H9 (cell line): ENCODE results near the gene APOB. TPM values are rescaled to one million over a fixed set of nuclear protein-coding genes. Genes with fewer than 3 reads are reported as not detected.

Experiments
- DNase-seq: peaks from one replicate; pipeline ENCODE4 v3.0.0-alpha.2; 2017
- H2AFZ ChIP-seq: one replicate; pipeline ENCODE4 v1.6.1; 2013; ENCODE audit warnings: mild to moderate bottlenecking, low read length, control low read depth, moderate library complexity
- H2AK5ac ChIP-seq: 2 replicates; pipeline ENCODE4 v1.6.1; 2013; ENCODE audit warnings: low read length, control low read depth, mixed read lengths; ENCODE audit not compliant: insufficient read length
- H2BK120ac ChIP-seq: one replicate; pipeline ENCODE4 v1.6.1; 2013; ENCODE audit warnings: low read depth, mild to moderate bottlenecking, low read length, control low read depth, inconsistent platforms; ENCODE audit not compliant: poor library complexity, severe bottlenecking
- H2BK12ac ChIP-seq: 2 replicates; pipeline ENCODE4 v1.6.1; 2013; ENCODE audit warnings: low read length, control low read depth, mixed read lengths, low read depth; ENCODE audit not compliant: insufficient read length
- H2BK15ac ChIP-seq: 2 replicates; pipeline ENCODE4 v1.6.1; 2013; ENCODE audit warnings: low read depth, low read length, control low read depth
- H2BK20ac ChIP-seq: one replicate; pipeline ENCODE4 v1.6.1; 2013; ENCODE audit warnings: low read depth, mild to moderate bottlenecking, low read length, control low read depth, inconsistent platforms; ENCODE audit not compliant: poor library complexity, severe bottlenecking
- H2BK5ac ChIP-seq: 2 replicates; pipeline ENCODE4 v1.6.1; 2013; ENCODE audit warnings: low read length, control low read depth, mixed read lengths; ENCODE audit not compliant: insufficient read length
- H3K14ac ChIP-seq: 2 replicates; pipeline ENCODE4 v1.6.1; 2013; ENCODE audit warnings: low read length, control low read depth; ENCODE audit not compliant: insufficient read depth
- H3K18ac ChIP-seq: 2 replicates; pipeline ENCODE4 v1.6.1; 2013; ENCODE audit warnings: low read depth, mild to moderate bottlenecking, mixed read lengths, low read length, control low read depth; ENCODE audit not compliant: insufficient read length
- H3K23ac ChIP-seq: 2 replicates; pipeline ENCODE4 v1.6.1; 2013; ENCODE audit warnings: low read length, control low read depth, mixed read lengths, low read depth; ENCODE audit not compliant: insufficient read length
- H3K23me2 ChIP-seq: 2 replicates; pipeline ENCODE4 v1.6.1; 2013; ENCODE audit warnings: low read depth, mild to moderate bottlenecking, mixed read lengths, low read length, control low read depth; ENCODE audit not compliant: insufficient read length, poor library complexity, severe bottlenecking
- H3K27ac ChIP-seq: 2 replicates; pipeline ENCODE4 v1.5.1; 2013; ENCODE audit warnings: low read length, control low read depth, mixed read lengths, low read depth; ENCODE audit not compliant: insufficient read length
- H3K27me3 ChIP-seq: 2 replicates; pipeline ENCODE4 v1.6.1; 2013; ENCODE audit warnings: low read length, control low read depth, inconsistent platforms; ENCODE audit not compliant: insufficient read depth
- H3K4ac ChIP-seq: 2 replicates; pipeline ENCODE4 v1.6.1; 2013; ENCODE audit warnings: low read depth, mild to moderate bottlenecking, control low read depth, inconsistent platforms, low read length, moderate library complexity
- H3K4me1 ChIP-seq: 2 replicates; pipeline ENCODE4 v1.6.1; 2013; ENCODE audit warnings: low read length, control low read depth, inconsistent platforms; ENCODE audit not compliant: insufficient read depth
- H3K4me2 ChIP-seq: 2 replicates; pipeline ENCODE4 v1.6.1; 2013; ENCODE audit warnings: low read length, control low read depth, mixed read lengths; ENCODE audit not compliant: insufficient read length, insufficient read depth
- H3K56ac ChIP-seq: 2 replicates; pipeline ENCODE4 v1.6.1; 2013; ENCODE audit warnings: low read depth, mild to moderate bottlenecking, mixed read lengths, low read length, control low read depth; ENCODE audit not compliant: insufficient read length
- H3K79me1 ChIP-seq: 2 replicates; pipeline ENCODE4 v1.6.1; 2013; ENCODE audit warnings: low read depth, mild to moderate bottlenecking, moderate library complexity, low read length, control low read depth, inconsistent platforms; ENCODE audit not compliant: insufficient read depth, poor library complexity, severe bottlenecking
- H3K79me2 ChIP-seq: 2 replicates; pipeline ENCODE4 v1.6.1; 2013; ENCODE audit warnings: low read length, control low read depth, inconsistent platforms; ENCODE audit not compliant: insufficient read depth
- H3K9ac ChIP-seq: 2 replicates; pipeline ENCODE4 v1.6.1; 2013; ENCODE audit warnings: low read length, control low read depth, mixed read lengths; ENCODE audit not compliant: insufficient read length; ENCODE audit errors: extremely low read depth
- H3K9me3 ChIP-seq: one replicate; pipeline ENCODE4 v1.6.1; 2013; ENCODE audit warnings: low read depth, low read length, inconsistent platforms; ENCODE audit not compliant: control insufficient read depth
- H3T11ph ChIP-seq: one replicate; pipeline ENCODE4 v1.6.1; 2013; ENCODE audit warnings: mild to moderate bottlenecking, low read length, control low read depth, inconsistent platforms
- H4K20me1 ChIP-seq: one replicate; pipeline ENCODE4 v1.6.1; 2013; ENCODE audit not compliant: control insufficient read depth, insufficient read length, insufficient read depth
- H4K5ac ChIP-seq: 2 replicates; pipeline ENCODE4 v1.6.1; 2013; ENCODE audit warnings: low read depth, mild to moderate bottlenecking, mixed read lengths, low read length, control low read depth; ENCODE audit not compliant: insufficient read length
- H4K8ac ChIP-seq: replicated peaks from 2 replicates; pipeline ENCODE4 v1.6.1; 2013; ENCODE audit warnings: low read length, control low read depth, mixed read lengths, low read depth; ENCODE audit not compliant: insufficient read length
- H4K91ac ChIP-seq: 2 replicates; pipeline ENCODE4 v1.6.1; 2013; ENCODE audit warnings: low read depth, mild to moderate bottlenecking, moderate library complexity, mixed read lengths, low read length, control low read depth; ENCODE audit not compliant: insufficient read length
- H3K27ac Mint-ChIP-seq, 3 experiments: 2 replicates in 2 of 3; 3 replicates in 1 of 3; pipeline ENCODE4 v1.8.0; 2020 to 2021; ENCODE audit warnings: mixed read lengths in 3 of 3, mild to moderate bottlenecking in 1 of 3, moderate library complexity in 1 of 3
- H3K27me3 Mint-ChIP-seq: 2 replicates; pipeline ENCODE4 v1.8.0; 2021; ENCODE audit warnings: low read depth, mild to moderate bottlenecking, moderate library complexity, mixed read lengths
- H3K36me3 Mint-ChIP-seq, 3 experiments: 2 replicates in 2 of 3; 3 replicates in 1 of 3; pipeline ENCODE4 v1.8.0; 2020 to 2021; ENCODE audit warnings: low read depth in 3 of 3, mixed read lengths in 3 of 3; ENCODE audit not compliant: insufficient read depth in 1 of 3
- H3K4me1 Mint-ChIP-seq, 2 experiments: 2 replicates each; pipeline ENCODE4 v1.8.0; 2020; ENCODE audit warnings: mixed read lengths in 2 of 2
- H3K4me3 Mint-ChIP-seq, 2 experiments: 2 replicates in 1 of 2; 3 replicates in 1 of 2; pipeline ENCODE4 v1.8.0; 2020 to 2021; ENCODE audit warnings: mild to moderate bottlenecking in 2 of 2, mixed read lengths in 2 of 2, moderate library complexity in 1 of 2
- H3K9me3 Mint-ChIP-seq, 2 experiments: 2 replicates in 1 of 2; 3 replicates in 1 of 2; pipeline ENCODE4 v1.8.0; 2020; ENCODE audit warnings: mild to moderate bottlenecking in 2 of 2, mixed read lengths in 2 of 2, moderate library complexity in 1 of 2
- WGBS: extraction: QIAGEN DNeasy Blood & Tissue Kit; methylation state at CpG from one replicate; pipeline ENCODE4 v1.1.7; 2013; ENCODE audit warnings: missing lambda C conversion rate, low lambda C conversion rate, mixed read lengths; ENCODE audit not compliant: insufficient read length; ENCODE audit errors: extremely low coverage; 5-methylcytosine and 5-hydroxymethylcytosine counted together
- total RNA-seq: library from RNA; stranded (reverse); gene quantifications from 2 replicates; pipeline ENCODE4 v1.2.1, GENCODE V29; 2021
- TF ChIP-seq, protein P1 (sequence below): fragments of 200-600 bp; sonication (generic); conservative IDR thresholded peaks from 3 replicates; pipeline ENCODE4 v1.8.0; 2021; ENCODE audit warnings: antibody characterized with exemption, mild to moderate bottlenecking

The APOB gene
- total RNA-seq, 1 experiment from 2014 or later: 0.26 TPM

DNA sequence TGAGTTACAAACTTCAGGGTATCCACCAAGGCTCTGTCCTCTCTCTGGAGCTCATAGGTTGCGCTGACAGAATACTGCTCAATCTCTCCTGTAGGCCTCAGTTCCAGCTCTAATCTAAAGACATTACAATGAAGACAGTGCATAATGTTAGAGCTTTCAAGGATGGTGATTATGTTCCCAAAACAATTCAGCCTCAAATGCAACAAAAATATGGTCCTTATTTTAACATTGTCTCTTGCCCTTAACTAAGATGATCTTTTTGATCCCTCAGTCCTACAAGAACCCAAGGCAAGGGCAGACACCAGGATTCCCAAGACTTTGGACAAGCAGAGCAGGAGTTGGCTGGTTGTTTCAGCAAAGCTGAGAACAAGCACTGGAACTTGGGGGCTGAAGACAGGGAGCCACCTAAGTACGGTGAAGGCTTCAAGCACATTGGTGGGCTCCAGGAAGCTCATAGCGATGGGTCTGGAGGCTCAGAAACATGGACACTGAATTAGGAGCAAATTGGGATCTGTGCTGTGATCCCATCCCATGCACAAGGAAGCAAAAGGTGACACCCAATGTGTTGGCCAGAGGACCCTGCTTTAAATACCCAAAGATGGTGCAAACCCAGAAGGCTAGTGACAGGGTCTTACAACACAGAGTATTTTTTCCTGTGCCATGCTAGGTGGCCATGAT is 24.7 kb downstream of the APOB start:
- Histone ChIP-seq H2BK15ac (no peak overlapping the region), H2BK20ac (no peak overlapping the region), H4K8ac (no peak overlapping the region), H2BK120ac (no peak overlapping the region), H3K9me3 (no peaks in the 10 kb centered on the region), H3K14ac (no peak overlapping the region), H3K27ac (no peak overlapping the region), H2AFZ (no peak overlapping the region), H3K4ac (no peak overlapping the region), H3K4me1 (no peaks in the 10 kb centered on the region), H3K4me2 (no peak overlapping the region), H3K79me1 (no peaks in the 10 kb centered on the region), H4K91ac (no peak overlapping the region), H3K27me3 (no peaks in the 10 kb centered on the region), H3T11ph (no peak overlapping the region), H3K79me2 (no peaks in the 10 kb centered on the region), H2AK5ac (no peak overlapping the region), H4K20me1 (no peaks in the 10 kb centered on the region), H3K9ac (no peak overlapping the region), H3K23me2 (no peaks in the 10 kb centered on the region), H3K18ac (no peak overlapping the region), H4K5ac (no peak overlapping the region), H3K23ac (no peak overlapping the region), H2BK5ac (no peak overlapping the region), H2BK12ac (no peak overlapping the region), H3K56ac (no peak overlapping the region)
- TF ChIP-seq, protein P1, sequence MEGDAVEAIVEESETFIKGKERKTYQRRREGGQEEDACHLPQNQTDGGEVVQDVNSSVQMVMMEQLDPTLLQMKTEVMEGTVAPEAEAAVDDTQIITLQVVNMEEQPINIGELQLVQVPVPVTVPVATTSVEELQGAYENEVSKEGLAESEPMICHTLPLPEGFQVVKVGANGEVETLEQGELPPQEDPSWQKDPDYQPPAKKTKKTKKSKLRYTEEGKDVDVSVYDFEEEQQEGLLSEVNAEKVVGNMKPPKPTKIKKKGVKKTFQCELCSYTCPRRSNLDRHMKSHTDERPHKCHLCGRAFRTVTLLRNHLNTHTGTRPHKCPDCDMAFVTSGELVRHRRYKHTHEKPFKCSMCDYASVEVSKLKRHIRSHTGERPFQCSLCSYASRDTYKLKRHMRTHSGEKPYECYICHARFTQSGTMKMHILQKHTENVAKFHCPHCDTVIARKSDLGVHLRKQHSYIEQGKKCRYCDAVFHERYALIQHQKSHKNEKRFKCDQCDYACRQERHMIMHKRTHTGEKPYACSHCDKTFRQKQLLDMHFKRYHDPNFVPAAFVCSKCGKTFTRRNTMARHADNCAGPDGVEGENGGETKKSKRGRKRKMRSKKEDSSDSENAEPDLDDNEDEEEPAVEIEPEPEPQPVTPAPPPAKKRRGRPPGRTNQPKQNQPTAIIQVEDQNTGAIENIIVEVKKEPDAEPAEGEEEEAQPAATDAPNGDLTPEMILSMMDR: no peak
- H3K4me1 Mint-ChIP-seq: no peaks in the 10 kb centered on the region
- no peaks in the 10 kb centered on the region; a peak in 1 of 5 replicates for H3K9me3 Mint-ChIP-seq
- WGBS: no CpG with 5 or more reads among the region's 3 CpGs
- DNase-seq: no peak
- H3K27ac Mint-ChIP-seq: no peak overlapping the region
- H3K27me3 Mint-ChIP-seq: peaks cover 4% of the 10 kb centered on the region; the same call in 1 of the 2 replicates
- no peaks in the 10 kb centered on the region; a peak in 1 of 7 replicates for H3K36me3 Mint-ChIP-seq
- H3K4me3 Mint-ChIP-seq: no peak overlapping the region
